NCI-H345 treated with DMSO at 0.1 percent for 48 hours (cell line): ENCODE measurements around the gene ARHGEF19.
"Not testable (repeated sequence)": the region's sequence is repeated elsewhere in the genome, so short reads cannot be mapped to it uniquely, and the experiment has no call there.

Experiments
- DNase-seq: peaks from one replicate; lab custom pipeline; 2025; ENCODE audit not compliant: unreplicated experiment; lab: John Stamatoyannopoulos, UW

The ARHGEF19 gene

GRCh38 chr1:16168144-16168495, 44.3 kb downstream of the ARHGEF19 start:
- not testable (repeated sequence) for DNase-seq

DNA sequence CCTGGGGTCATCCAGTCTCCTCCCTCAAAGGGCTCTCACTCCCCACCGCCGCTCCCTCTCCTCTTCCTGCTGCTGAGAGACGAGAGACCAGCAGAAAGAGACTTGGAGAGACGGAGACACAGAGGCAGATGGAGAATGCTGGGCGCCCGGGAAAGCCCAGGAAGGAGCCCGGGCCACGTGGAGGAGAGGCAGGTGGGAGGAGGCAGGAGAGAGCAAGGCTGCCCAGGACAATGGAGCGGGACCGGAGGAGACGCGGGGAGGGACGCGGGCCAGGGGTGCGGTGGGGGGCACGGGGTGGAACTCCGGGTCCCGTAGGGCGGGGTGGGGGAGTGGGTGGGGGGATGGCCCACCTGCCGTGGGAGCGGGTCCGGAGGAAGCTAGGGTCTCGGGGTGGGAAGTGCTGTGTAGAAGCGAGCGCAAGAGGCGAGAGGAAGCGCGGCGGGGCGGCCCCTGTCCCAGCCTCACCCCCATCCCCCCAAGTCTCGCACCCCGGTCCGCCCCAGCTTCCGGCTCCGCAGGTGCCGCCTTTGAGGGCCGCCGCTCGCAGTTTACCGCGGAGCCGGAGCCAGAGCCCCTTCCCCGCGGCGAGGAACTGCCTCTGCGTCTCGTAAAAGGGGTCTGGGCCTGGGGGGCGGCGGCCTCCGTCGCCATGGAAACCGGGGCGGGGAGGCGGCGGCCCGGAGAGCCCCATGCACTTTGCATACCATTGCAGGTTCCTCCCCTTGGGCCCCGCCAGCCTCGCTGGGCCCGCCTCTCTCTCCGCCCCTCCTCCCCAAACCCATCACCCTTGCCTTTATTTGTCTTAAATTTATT, 44.9 kb downstream of the ARHGEF19 start:
- no peak for DNase-seq

- no peak for DNase-seq
These were observed 46.3 kb downstream of the ARHGEF19 start for GRCh38 chr1:16166117-16166516.

DNA sequence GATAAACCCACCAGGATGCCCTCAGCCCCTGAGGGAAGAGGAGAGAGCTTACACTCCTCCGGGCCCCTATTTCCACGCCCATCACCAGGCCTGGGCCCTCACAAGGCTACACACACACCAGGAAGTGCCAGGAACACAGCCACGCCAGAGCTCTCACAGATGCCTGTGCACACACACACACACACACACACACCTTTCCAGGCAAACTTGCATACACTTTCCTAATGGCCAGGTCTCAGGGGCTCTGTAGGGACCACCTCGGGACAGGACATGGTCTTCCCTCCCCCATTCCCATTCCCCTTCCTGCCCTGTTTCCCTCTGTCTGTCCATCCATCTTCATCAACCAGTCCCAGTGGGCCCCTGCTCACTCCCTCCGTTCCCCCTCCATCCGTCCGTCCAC, 46.9 kb downstream of the ARHGEF19 start:
- DNase-seq: no peak

DNA sequence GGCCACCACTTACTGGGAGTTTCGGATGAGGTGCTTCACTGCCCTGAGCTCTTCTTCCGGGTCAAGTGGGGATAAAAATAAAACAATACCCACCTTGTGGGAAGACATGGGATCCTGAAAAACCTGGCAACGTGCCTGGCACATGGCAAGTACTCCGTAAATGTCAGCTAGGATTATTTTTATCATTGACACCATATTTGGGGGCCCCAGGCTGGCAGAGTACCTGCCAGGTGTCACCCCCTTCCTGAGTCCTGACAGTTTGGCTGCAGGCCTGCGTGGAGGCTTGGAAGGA, 47.4 kb downstream of the ARHGEF19 start:
- DNase-seq: no peak

- no peak for DNase-seq
These were observed 48.0 kb downstream of the ARHGEF19 start for GRCh38 chr1:16164213-16165072.

- not testable (repeated sequence) for DNase-seq
These were observed 48.7 kb downstream of the ARHGEF19 start for GRCh38 chr1:16163608-16164212.

DNA sequence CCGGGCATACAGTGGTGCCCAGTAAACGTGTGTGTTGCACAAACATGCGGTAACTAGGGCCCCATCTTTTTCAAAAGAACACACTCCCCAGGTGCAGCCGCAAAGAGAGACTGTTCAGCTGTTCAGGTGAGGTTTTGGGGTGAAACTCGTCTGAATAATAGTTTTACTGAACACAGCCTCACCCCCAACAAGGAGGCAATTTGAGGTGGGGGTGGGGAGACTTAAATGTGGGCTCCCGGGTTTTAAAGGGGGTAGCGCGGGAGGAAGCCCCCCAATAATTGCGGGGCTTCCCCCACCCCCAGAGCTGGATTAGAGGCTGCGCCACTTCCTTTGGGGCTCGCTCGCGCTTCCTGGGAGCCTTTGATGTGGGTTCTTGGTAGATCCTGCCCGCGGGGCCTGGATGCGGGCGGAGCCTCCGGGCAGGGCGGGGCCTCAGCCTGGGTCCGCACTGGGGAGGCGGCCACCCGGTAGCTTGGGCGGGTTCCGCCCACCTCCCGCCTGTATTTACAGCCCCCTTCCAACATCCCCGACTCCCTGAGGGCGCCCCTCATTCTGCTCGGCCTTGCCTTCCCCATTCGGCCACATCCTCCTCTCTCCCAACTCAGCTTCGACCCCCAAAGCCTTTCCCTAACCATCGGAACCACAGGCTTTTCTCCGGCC, 50.2 kb downstream of the ARHGEF19 start:
- no peak for DNase-seq

GRCh38 chr1:16161717-16162116, 50.7 kb downstream of the ARHGEF19 start:
- no peak for DNase-seq

- no peak for DNase-seq
These were observed 53.2 kb downstream of the ARHGEF19 start for GRCh38 chr1:16158993-16159831.

DNA sequence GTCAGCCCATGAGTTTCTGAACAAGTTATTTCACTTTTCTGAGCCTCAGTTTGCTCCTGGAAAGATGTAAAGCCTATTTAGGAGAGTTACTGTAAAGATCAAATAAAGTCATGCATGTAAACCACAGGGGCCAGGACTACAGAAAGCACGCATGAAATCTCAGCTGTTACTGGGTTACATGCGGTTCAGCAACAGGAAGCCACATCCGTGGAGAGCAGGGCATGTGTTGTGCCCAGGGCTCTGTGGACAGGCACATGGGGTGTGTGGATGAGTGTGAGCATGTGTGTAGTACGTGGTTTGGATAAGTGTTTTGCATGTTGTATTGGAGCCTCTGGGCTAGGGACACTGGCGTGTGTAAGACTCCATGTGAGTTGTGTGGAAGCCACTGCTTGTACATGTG, 54.4 kb downstream of the ARHGEF19 start:
- no peak for DNase-seq

- no peak for DNase-seq
These were observed 55.5 kb downstream of the ARHGEF19 start for GRCh38 chr1:16156848-16157495.

DNA sequence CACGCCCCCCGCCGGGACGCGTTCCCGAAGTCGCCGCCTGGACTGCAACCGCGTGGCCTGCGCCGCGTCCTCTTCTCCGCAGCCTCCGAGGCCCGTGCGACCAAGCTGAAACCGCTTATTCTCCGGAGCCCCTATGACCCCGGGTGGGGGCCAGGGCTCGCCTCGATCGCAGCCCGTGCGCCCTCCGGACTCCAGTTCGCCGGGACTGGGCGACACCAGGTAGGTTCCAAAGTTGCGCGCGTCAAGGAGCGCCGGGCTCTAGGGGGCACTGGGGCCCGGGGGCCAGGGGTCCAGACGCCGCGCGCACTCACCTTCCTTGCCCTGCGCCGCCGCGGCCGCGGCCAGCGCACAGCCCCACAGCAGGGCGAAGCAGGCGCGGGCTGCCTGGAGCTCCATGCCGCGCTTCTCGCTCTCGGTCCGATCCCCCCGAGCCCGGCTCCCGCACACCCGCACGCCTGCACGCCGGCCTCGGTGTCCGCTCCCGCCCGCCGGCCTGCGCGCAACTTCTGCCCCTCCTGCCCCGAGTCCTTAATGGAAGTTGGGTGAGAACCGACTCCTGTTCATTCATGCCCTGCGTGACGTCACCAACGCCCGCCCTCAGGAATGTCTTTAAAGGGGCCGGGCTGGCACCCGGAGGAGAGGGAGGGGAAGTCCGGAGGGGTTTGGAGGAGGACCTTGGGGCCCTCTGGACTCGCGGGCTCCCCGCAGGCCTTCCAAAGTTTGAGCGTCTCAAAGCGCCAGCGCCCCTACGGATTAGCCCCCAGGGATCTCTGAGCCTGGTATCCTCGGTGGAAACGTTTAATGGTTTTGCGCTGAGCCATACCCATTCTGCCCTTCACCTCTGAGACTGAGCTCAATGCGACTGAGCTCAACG, 56.7 kb downstream of the ARHGEF19 start, which contains the start of gene EPHA2:
Gene EPHA2 (minus strand): TSS at position 533 of the 874 bp plus-strand sequence. CDS start 137 bp downstream, at position 396.
- no peak for DNase-seq

GRCh38 chr1:16153999-16154673, 58.3 kb downstream of the ARHGEF19 start:
- DNase-seq: no peak

DNA sequence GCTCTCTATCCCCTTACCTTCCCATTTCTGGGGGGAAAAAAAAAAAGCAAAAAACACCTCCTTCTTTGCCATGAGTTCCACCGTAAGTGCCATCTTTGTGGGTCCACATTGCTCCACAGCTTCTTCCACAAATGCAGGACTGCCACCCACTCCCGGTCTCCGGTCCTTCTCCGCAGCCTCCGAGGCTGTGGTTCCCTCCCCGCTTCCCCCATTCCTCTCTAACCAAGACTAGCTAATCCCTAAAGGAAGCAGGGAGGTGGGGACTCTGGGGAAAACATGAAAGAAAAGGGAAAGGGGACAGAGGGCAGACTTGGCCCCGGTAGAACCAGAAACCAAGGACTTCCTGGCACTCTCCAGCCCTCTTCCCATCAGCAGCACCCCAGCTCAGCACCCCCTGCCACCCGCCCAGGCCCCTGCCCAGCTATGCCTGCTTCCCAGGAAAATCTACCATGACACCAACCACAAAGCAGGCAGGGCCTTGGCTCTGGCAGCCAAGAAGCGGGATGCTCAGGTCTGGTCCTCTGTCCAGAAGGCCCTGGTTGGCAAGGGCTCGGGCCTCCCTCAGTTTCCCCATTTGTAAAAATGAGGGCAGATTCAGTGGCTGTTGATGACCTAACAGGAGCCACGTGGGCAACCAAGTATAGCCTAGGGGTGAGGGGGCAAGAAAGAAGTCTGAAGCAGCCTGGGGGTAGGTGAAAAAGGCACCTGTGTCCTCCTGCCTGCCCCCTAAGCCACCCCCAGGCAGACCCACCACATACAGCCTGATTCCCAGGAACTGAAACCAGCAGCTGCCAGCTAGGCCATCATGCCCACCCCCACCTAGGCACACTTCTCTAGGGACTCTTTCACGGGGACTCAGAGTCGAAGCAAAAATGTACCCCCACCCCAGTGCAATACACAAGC, 59.1 kb downstream of the ARHGEF19 start:
- DNase-seq: no peak

- no peak for DNase-seq
These were observed 59.9 kb downstream of the ARHGEF19 start for GRCh38 chr1:16152481-16153087.

DNA sequence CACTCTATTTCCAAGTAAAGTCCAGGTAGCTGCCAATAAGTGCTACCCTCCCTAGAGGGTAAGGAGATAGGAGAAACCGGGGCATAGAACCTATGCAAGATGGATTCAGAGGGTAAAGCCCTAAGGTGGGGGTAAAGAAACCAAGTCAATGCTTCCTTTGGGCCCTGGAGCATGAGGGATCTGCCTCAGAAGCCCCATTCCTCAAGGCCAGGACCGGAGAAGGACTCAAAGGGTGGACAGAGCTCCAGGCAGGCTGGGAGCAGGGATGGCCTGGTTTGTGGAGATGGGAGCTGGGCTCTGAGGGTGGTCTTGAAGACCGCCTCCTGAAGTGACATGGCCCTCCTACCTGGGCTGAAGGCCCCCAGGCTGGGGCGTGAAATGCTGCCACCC, 60.5 kb downstream of the ARHGEF19 start:
- DNase-seq: no peak
